ENCODE measurements around the gene MORF4L2. TPM values are rescaled to one million over a fixed set of nuclear protein-coding genes. Genes with fewer than 3 reads are reported as not detected.
A peak's percentile ranks its signal among the peaks of the same experiment; 100 is the strongest.

The MORF4L2 gene
- total RNA-seq, 1 donor from 2014 or later, result 514 TPM

- H3K4me1 Mint-ChIP-seq (ENCODE audit: low read depth, unreplicated experiment), result peaks cover 18% of the 10 kb centered on the region
- FAIRE-seq, result no peak
- no peaks in the 10 kb centered on the region for H3K27me3 Mint-ChIP-seq (ENCODE audit: low read depth, unreplicated experiment)
Measured at GRCh38 chrX:103733017-103733416, 46.5 kb upstream of the MORF4L2 start.

GRCh38 chrX:103730796-103731493 is 44.4 kb upstream of the MORF4L2 start:
- Mint-ChIP-seq H3K9me3 (ENCODE audit: unreplicated experiment) (no peaks in the 10 kb centered on the region), H3K4me3 (ENCODE audit: unreplicated experiment) (no peak overlapping the region), H3K27me3 (ENCODE audit: low read depth, unreplicated experiment) (peaks cover 3% of the 10 kb centered on the region), H3K4me1 (ENCODE audit: low read depth, unreplicated experiment) (peaks cover 18% of the 10 kb centered on the region), H3K27ac (ENCODE audit: unreplicated experiment) (peak overlapping the region; percentile 95), H3K36me3 (ENCODE audit: low read depth, unreplicated experiment) (no peaks in the 10 kb centered on the region)
- DNase-seq (ENCODE audit: low read depth), result peak; percentile 77
- H3K27me3 ChIP-seq (ENCODE audit: insufficient read depth, low read length), result no peaks in the 10 kb centered on the region
- H3K4me2 ChIP-seq (ENCODE audit: low read length), result peak overlapping the region; percentile 72
- peaks cover 35% of the 10 kb centered on the region for H3K4me1 ChIP-seq (ENCODE audit: insufficient read depth, low read length)
- peak overlapping the region; percentile 77 for H3K9ac ChIP-seq (ENCODE audit: low read length)
- peak; percentile 95 for FAIRE-seq
- no peaks in the 10 kb centered on the region for H3K79me2 ChIP-seq (ENCODE audit: insufficient read depth, low read length)
- H3K9me3 ChIP-seq (ENCODE audit: insufficient read depth, low read depth, low read length), result no peaks in the 10 kb centered on the region
- peak overlapping the region; percentile 69 for H2AFZ ChIP-seq (ENCODE audit: low read depth, low read length)
- H3K27ac ChIP-seq (ENCODE audit: low read depth, low read length), result peak overlapping the region; percentile 93
- TF ChIP-seq EZH2 (IDR thresholded peaks at IDR 0.05; ENCODE audit: insufficient read depth, low read length), result no peak
- no peak for TF ChIP-seq CTCF (IDR thresholded peaks at IDR 0.05; ENCODE audit: insufficient read depth, low read depth, low read length)
- H3K36me3 ChIP-seq (ENCODE audit: insufficient read depth, low read length), result no peaks in the 10 kb centered on the region
- no peak overlapping the region for H3K4me3 ChIP-seq (ENCODE audit: insufficient read depth, low read depth, low read length)
- H4K20me1 ChIP-seq (ENCODE audit: insufficient read depth, low read length), result no peaks in the 10 kb centered on the region

More at GRCh38 chrX:103733017-103733416, 46.5 kb upstream of the MORF4L2 start:
- H3K4me3 ChIP-seq (ENCODE audit: insufficient read depth, low read depth, low read length), result no peak overlapping the region
- H3K79me2 ChIP-seq (ENCODE audit: insufficient read depth, low read length), result no peaks in the 10 kb centered on the region
- H3K4me3 Mint-ChIP-seq (ENCODE audit: unreplicated experiment), result no peak overlapping the region
- no peak overlapping the region for H2AFZ ChIP-seq (ENCODE audit: low read depth, low read length)
- H3K9me3 ChIP-seq (ENCODE audit: insufficient read depth, low read depth, low read length), result no peaks in the 10 kb centered on the region
- no peaks in the 10 kb centered on the region for H3K36me3 Mint-ChIP-seq (ENCODE audit: low read depth, unreplicated experiment)
- no peak overlapping the region for H3K27ac Mint-ChIP-seq (ENCODE audit: unreplicated experiment)
- TF ChIP-seq EZH2 (IDR thresholded peaks at IDR 0.05; ENCODE audit: insufficient read depth, low read length) (no peak), CTCF (IDR thresholded peaks at IDR 0.05; ENCODE audit: insufficient read depth, low read depth, low read length) (no peak)
- H3K9me3 Mint-ChIP-seq (ENCODE audit: unreplicated experiment), result no peaks in the 10 kb centered on the region
- peaks cover 35% of the 10 kb centered on the region for H3K4me1 ChIP-seq (ENCODE audit: insufficient read depth, low read length)
- no peaks in the 10 kb centered on the region for H3K27me3 ChIP-seq (ENCODE audit: insufficient read depth, low read length)
- no peak overlapping the region for H3K4me2 ChIP-seq (ENCODE audit: low read length)
- H3K36me3 ChIP-seq (ENCODE audit: insufficient read depth, low read length), result no peaks in the 10 kb centered on the region
- DNase-seq (ENCODE audit: low read depth), result no peak
- no peak overlapping the region for H3K27ac ChIP-seq (ENCODE audit: low read depth, low read length)
- H4K20me1 ChIP-seq (ENCODE audit: insufficient read depth, low read length), result no peaks in the 10 kb centered on the region
- H3K9ac ChIP-seq (ENCODE audit: low read length), result no peak overlapping the region

Data from astrocyte (in vitro differentiated cells and primary cell).